Measurements from ENCODE around the gene CHRNB4.
"Not testable (repeated sequence)": the region's sequence is repeated elsewhere in the genome, so short reads cannot be mapped to it uniquely, and the experiment has no call there.

The CHRNB4 gene

GRCh38 chr15:78641102-78641748, at the start of gene CHRNB4:
Gene CHRNB4 (minus strand): TSS chr15:78641210. CDS start chr15:78641133, 77 bp downstream.
- no peak for DNase-seq (ENCODE audit: low spot score)

- no peak for DNase-seq (ENCODE audit: low spot score)
Observed at GRCh38 chr15:78689626-78690025, 48.6 kb upstream of the CHRNB4 start.

- no peak for DNase-seq (ENCODE audit: low spot score)
Observed at GRCh38 chr15:78685925-78686324, 44.9 kb upstream of the CHRNB4 start.

- no peak for DNase-seq (ENCODE audit: low spot score)
Observed at GRCh38 chr15:78685159-78685921, 44.3 kb upstream of the CHRNB4 start.

GRCh38 chr15:78684657-78685056, 43.6 kb upstream of the CHRNB4 start:
- DNase-seq (ENCODE audit: low spot score): no peak

GRCh38 chr15:78683599-78683998, 42.6 kb upstream of the CHRNB4 start:
- DNase-seq (ENCODE audit: low spot score): not testable (repeated sequence)

GRCh38 chr15:78682693-78683410, 41.8 kb upstream of the CHRNB4 start:
- DNase-seq (ENCODE audit: low spot score): no peak

- no peak for DNase-seq (ENCODE audit: low spot score)
Observed at GRCh38 chr15:78682004-78682651, 41.1 kb upstream of the CHRNB4 start.

GRCh38 chr15:78681281-78682003, 40.4 kb upstream of the CHRNB4 start:
- no peak for DNase-seq (ENCODE audit: low spot score)

- no peak for DNase-seq (ENCODE audit: low spot score)
Observed at GRCh38 chr15:78680431-78681075, 39.5 kb upstream of the CHRNB4 start.

GRCh38 chr15:78679089-78679511, 38.1 kb upstream of the CHRNB4 start:
- DNase-seq (ENCODE audit: low spot score): no peak

- no peak for DNase-seq (ENCODE audit: low spot score)
Observed at GRCh38 chr15:78676424-78677110, 35.6 kb upstream of the CHRNB4 start.

- DNase-seq (ENCODE audit: low spot score): no peak
Observed at GRCh38 chr15:78675617-78676360, 34.8 kb upstream of the CHRNB4 start.

GRCh38 chr15:78675206-78675605, 34.2 kb upstream of the CHRNB4 start:
- no peak for DNase-seq (ENCODE audit: low spot score)

GRCh38 chr15:78673917-78674444, 33.0 kb upstream of the CHRNB4 start:
- no peak for DNase-seq (ENCODE audit: low spot score)

GRCh38 chr15:78673476-78673875, 32.5 kb upstream of the CHRNB4 start:
- no peak for DNase-seq (ENCODE audit: low spot score)

- DNase-seq (ENCODE audit: low spot score): no peak
Observed at GRCh38 chr15:78672285-78673014, 31.4 kb upstream of the CHRNB4 start.

GRCh38 chr15:78671626-78672211, 30.7 kb upstream of the CHRNB4 start:
- DNase-seq (ENCODE audit: low spot score): no peak

GRCh38 chr15:78668987-78669386, 28.0 kb upstream of the CHRNB4 start:
- DNase-seq (ENCODE audit: low spot score): no peak

Data from CD4-positive, alpha-beta T cell treated with Interleukin-15 for 4 hours (primary cell).